Activated naive CD4-positive, alpha-beta T cell (primary cell): ENCODE data around the gene TIGD1.

Source experiments
- DNase-seq, 4 experiments: peaks; one replicate each; lab custom pipeline; 2025; lab: John Stamatoyannopoulos, UW

The TIGD1 gene

DNA sequence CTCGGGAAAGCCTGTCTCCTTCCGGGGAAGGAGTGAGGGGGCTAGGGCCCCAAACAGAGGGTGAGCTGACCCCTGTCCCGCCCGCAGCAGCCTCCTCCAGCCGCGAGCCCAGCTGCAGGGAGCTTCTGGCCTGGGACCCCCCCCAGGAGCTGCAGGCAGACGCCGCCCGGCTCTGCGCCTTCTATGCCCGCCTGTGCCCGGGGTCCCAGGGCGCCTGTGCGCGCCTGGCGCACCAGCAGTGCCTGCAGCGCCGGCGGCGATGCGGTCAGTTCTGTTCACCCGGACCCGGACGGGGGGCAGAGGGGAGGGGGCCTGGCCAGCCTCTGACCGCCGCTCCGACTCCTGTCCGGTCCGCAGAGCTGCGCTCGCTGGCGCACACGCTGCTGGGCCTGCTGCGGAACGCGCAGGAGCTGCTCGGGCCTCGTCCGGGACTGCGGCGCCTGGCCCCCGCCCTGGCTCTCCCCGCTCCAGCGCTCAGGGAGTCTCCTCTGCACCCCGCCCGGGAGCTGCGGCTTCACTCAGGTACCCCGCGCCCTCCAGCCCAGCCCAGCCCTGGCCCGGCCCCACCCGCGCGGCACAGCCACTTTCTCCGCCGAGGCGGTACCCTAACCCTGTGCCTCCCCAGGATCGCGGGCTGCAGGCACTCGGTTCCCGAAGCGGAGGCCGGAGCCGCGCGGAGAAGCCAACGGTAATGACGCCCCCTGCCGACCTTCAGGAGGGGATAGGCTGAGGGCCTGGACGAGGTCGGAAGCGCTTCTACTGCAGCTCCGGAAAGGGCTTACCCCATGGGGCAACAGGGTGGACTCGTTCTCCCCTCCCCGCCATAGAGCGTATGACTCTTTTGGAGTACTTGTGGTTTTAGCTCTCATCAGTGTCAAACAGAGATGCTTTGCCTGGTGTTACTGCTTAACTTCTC is 26.4 kb downstream of the TIGD1 start:
- DNase-seq = no peak

DNA sequence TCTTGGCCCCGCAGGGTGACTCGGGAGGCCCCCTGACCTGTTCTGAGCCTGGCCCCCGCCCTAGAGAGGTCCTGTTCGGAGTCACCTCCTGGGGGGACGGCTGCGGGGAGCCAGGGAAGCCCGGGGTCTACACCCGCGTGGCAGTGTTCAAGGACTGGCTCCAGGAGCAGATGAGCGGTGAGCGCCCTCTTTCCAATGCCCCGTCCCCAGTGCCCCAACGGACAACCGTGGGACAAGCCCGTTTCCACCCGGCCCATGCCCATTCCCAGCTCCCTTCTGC is 27.0 kb downstream of the TIGD1 start:
- DNase-seq = no peak

DNA sequence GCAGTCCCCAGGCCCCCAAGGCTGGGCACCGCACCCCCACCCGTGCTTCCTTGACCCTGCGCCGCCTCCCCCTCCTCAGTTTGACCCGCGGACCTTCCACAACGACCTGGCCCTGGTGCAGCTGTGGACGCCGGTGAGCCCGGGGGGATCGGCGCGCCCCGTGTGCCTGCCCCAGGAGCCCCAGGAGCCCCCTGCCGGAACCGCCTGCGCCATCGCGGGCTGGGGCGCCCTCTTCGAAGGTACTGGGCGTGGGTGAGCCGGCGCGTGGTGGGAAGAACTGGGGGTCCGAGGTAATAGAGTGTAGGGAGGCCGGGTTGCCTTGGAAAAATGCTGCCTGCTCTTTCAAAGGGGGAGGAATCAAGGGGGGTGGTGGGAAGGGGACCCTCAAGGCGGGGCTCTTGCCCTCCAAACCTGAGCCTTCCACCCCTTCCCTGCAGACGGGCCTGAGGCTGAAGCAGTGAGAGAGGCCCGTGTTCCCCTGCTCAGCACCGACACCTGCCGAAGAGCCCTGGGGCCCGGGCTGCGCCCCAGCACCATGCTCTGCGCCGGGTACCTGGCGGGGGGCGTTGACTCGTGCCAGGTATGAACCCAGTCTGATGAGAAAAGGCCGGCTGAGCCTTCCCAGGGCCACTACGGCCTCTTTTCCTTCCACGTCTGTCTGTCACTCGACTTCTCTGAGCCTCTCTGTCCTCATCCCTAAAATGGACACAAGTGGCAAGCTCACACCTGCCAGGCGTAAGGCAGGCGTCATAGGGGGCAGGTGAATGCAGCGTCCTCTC is 27.5 kb downstream of the TIGD1 start:
- DNase-seq = no peak

DNA sequence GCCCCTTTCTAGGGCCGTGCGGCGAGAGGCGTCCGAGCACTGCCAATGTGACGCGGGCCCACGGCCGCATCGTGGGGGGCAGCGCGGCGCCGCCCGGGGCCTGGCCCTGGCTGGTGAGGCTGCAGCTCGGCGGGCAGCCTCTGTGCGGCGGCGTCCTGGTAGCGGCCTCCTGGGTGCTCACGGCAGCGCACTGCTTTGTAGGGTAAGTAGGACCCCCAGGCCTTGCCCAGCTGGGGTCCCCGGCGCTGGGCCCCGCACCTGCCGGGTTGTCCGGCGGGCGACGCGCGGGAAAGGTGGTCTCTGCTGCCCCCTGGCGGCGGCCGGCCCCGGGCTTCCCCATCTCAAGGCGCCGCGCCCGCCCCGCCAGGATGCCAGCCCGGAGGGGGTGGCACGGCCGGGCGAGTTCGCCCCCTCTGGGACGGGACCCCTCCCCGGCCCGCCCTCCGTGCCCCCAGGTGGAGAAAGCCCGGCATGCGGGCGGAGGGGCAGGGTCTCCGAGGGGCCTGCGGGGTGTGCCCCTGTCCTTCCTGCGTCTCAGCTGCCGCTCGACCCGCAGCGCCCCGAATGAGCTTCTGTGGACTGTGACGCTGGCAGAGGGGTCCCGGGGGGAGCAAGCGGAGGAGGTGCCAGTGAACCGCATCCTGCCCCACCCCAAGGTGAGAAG is 28.3 kb downstream of the TIGD1 start:
- peak; percentile 34 to 69 (median 60) for DNase-seq

DNA sequence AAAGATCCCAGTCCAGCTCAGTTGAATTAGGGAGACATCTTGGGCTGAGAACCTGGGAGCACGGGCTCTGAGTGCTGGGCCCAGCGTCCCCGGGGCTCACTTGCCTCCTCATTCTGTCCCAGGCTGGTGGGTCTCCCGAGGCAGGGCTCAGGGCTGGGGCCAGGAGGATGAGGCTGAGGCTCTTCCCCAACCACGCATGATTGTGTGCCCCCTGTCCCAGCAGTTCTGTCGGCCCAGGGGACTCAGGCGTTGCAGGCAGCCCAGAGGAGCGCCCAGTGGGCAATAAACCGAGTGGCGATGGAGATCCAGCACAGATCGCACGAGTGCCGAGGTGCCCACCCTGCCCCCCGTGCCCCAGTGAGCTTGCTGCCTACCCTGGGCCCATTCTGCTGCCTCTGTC is 29.3 kb downstream of the TIGD1 start:
- no peak for DNase-seq

DNA sequence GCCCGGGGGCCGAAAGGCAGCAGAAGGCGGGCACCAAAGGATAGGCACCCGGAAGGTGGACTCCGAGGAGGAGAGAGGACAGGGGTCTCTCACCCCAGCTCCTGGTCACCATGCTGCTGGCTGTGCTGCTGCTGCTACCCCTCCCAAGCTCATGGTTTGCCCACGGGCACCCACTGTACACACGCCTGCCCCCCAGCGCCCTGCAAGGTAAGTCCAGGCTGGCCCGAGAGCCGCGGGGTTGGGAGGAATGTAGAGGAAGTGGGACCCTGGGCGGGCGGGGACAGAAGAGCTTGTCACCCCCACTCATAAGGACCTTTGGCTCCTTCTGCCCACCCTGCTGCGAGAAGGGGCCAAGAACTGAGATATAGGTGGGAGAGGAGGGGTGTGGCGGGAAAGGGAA is 29.9 kb downstream of the TIGD1 start:
- no peak for DNase-seq

DNA sequence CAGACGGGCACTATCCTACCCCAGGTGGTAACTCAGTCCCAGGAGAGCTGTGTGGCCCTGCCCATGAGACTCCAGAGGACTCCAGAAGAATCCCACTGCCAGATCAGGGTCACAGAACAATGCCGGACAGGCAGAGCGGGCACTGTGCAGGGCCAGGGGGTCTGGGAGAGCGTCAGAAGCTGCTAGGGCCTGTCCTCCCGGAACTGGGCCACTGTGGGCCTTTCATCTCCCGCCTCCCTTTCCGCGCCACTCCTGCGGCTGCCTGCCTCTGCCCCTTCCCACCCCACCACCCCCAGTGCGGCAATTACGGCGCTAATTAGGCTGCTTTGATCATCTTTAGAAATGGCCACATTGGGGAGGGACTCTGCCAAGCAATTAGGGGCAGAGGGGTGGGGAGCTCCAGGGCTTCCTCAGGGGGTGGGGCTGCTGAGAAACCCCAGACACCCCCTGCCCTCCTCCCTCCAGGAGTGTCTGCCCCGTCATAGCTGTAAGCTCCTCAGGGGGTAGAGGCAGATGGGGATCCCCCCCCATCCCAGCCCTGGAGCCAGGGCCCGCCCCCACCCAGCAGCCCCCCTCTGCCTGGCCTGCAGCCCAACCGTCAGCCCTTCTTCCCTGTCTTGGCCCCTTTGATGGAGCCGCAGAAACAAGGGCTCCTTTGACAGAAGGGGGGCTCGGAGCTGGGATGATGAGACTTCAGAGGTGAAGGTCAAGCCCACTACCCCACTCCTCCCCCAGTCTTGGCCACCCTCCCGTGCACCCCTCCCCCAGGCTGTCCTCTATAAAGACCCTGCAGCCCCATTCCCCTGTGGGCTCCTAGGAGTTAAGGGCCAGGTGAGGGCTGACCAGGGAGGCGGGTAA is 30.5 kb downstream of the TIGD1 start, which contains the start of gene PRSS56:
PRSS56 (plus strand) TSS at position 808 of the 858 bp plus-strand sequence. CDS start 211 bp downstream, outside the sequence.
- DNase-seq = no peak

DNA sequence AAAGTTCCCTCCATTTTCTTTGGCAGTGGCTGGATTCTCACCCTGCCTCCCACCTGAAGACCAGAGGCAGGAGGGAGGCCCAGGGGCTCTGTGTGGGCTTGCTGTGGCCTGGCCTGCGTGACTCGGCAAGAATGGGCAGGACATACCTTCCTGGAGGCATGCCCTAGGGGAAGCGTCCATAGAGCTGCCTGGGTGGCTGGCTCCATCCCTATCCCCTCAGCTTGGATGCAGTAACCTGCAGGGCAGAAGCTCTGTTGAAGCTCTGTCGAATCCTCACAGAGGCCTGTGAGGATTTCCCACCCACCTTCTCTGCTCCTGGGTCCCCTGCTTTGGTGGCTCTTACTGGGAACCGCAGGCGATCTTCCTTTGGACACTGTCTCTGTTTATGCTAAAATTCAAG is 31.5 kb downstream of the TIGD1 start:
- no peak for DNase-seq

DNA sequence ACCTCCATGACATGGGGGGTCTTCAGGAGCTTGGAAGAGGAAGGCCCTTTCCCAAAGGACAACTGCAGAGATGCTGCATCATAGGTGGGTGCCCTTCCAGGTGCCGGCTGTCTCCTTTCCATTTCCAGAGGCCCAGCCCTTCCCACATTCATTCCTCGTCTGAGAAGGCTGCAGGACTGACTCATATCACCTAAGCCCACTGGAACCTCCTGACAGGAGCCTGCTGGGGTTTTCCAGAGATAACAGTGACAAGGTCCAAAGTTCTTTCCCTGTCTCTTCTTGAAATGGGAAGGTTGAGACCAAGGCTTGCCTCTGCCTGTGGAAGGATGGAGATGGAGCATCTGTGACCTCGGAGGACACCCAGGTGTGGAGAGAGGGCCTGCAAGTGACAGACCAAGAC is 33.8 kb downstream of the TIGD1 start:
- DNase-seq = no peak

DNA sequence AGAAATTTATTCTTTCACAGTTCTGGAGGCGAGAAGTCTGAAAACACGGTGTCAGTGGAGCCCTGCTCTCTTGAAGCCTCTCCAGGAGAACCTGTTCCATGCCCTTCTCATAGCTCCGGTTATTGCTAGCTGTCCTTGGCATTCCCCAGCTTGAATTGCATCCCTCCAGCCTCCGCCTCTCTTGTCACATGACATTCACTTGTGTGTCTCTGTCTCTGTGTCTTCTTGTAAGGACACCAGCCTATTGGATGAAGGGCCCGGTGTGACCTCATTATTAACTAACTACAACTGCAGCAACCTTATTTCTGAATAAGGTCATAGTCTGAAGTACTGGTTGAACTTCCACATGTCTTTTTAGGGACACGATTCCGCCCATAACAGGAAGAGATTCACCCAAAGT is 34.7 kb downstream of the TIGD1 start:
- no peak for DNase-seq

DNA sequence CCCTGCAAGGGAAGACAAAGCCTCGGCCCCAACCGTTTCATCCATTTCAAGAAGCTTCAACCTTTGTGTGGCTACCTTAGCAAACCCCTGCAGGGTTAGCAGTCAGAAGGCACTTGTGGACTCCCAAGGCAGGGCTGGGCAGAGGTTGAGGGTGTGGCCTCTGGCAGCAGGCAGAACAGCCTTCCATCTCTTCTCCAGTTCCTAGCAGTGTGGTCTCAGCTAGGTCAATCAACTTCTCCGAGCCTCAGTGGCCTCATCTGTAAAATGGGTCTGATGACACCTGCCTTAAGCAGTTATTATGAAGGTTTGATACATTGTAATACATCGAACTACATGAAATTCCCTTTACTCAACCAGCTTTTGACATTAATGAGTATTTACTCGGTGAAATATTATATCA is 37.0 kb downstream of the TIGD1 start:
- DNase-seq = no peak

DNA sequence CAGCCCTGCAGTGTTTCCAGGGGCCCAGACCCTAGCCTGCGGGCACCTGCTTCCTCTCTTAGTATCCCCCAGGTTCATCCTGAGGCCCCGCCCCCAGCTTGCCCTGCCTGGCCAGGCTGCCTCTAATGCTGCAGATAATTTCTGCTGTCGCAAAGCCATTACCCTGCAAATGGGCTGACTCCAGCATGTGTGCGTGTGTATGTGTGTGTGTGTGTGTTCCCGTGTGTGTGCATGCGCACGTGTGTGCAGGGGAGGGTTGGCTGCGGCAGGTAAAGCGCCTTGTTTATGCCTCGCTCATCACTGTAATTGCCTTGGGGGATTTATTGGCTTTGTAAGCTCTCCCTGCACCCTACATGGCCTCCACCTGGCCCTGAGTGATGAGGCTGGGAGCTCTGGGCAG is 37.8 kb downstream of the TIGD1 start:
- DNase-seq = no peak

DNA sequence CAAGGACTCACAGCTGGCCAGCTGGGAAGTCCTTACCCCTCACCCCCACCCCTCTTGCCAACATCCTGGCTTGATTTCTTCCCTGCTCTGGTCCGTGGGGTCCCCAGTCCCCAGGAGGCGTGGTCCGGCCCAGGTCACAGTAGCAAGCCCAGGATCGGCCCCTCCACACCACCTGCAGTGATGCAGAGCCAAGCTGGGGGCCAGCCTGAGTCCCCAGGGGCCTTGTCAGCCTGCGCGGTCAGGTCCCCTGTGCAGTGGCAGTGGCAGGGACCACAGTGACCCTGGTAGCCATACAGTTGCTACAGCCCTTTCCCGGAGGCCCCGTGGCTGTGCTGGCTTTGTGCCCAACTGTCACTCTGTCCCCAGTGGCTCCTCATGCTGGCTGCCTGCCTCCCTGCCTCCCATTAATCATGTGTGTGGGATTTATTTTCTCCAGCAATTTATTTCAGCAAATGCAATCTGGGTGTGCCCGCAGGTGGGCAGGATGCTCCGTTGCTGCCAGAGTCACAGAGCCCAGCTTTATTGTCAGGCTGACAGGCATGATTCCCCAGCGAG is 38.9 kb downstream of the TIGD1 start:
- DNase-seq = no peak

DNA sequence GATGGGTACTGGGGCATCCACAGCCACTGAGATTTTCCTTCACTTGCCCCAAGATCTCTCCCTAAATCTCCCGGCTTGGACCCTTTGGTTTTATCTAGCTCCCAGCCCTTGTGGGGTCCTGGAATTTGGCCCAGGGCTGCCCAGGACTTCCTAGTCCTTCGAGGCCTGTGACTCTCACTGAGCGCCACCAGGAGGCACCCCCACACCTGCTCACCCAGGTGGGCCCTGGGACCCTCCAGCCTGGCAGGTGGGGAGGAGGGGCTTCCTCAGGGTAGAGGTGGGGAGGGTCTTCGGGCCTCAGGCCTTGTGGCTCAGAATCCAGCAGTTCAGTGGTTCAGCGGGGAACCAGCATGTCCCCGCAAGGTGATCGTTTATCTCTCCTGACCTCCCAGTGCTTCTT is 42.1 kb downstream of the TIGD1 start:
- DNase-seq = no peak

DNA sequence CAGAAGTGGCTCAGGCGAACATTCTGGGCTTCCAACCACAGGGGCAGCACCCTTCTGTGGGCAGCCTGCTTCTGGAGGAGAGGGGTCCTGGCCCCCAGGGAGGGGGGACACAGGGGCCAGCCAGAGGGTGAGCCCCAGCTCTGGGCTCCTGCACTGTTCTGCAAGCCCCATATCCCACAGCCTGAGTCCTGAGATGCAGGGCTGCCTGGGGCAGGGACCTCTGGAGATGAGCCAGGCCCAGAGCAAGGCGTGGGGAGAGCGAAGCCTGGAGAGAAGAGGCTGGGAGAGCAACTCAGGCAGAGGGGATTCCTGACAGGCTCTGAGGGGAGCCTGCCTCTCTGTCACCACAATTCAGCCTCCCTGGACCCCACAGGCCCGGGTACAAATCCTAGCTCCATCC is 43.6 kb downstream of the TIGD1 start:
- no peak for DNase-seq

DNA sequence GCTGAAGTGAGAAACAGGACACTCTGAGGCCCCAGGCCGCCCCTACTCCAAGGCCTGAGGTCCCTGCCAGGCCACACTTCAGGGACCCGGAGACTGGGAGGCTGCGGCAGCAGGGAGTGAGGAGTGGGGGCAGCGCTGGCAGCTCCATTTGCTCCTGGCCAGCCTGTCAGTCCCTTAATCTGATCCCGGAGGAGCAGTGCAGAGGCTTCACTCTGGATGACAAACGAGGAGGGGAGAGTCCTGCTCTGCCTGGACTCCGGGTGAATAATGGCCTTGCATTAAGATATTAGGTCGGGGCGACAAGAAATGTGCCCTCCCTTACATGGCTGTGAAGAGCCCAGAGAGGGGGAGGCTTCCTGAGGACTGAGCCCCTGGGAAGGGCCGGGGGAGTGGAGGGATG is 44.5 kb downstream of the TIGD1 start:
- DNase-seq = no peak

DNA sequence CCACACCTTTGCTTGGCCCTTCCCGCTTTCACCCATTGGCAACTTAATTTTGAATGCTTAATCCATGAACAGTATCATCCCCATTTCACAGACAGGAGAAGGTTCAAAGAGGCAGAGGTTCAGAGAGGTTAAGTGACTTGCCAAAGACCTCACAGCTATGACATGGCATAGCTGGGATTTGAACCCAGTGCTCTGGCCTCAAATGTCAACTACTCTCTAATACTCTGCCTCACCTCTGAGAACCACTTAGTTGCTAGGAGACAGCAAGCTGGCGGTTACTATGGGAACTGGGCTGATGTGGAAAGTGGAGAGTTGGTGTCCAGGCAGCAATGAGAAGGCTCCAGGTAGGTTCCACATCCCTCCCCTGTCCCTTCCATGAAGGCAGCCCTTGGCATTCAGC is 45.9 kb downstream of the TIGD1 start:
- no peak for DNase-seq

DNA sequence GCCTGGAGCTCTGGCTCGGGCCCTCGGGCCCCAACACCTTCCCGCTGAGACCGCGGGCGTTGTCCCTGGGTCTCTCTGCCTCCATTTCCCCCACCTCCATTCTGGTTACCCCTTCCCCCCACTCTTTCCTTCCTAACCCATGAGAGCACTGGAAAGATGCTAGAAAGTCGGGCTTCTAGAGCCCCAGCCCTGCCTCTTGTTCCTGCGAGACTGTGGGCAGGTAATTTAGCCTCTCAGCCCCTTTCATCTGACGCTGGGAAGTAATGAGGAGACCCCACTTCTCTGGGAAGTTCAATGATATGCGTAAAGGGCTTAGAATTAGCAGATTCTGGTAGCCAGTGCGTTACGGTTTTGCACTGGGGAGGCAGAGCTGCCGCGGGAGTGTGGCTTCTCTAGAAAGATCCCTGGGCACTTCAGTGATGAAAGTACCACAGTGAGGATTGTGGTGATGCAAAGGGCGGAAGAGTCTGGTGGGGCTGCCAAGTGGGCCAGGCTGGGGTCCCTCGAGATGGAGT is 46.5 kb downstream of the TIGD1 start:
- DNase-seq = no peak

DNA sequence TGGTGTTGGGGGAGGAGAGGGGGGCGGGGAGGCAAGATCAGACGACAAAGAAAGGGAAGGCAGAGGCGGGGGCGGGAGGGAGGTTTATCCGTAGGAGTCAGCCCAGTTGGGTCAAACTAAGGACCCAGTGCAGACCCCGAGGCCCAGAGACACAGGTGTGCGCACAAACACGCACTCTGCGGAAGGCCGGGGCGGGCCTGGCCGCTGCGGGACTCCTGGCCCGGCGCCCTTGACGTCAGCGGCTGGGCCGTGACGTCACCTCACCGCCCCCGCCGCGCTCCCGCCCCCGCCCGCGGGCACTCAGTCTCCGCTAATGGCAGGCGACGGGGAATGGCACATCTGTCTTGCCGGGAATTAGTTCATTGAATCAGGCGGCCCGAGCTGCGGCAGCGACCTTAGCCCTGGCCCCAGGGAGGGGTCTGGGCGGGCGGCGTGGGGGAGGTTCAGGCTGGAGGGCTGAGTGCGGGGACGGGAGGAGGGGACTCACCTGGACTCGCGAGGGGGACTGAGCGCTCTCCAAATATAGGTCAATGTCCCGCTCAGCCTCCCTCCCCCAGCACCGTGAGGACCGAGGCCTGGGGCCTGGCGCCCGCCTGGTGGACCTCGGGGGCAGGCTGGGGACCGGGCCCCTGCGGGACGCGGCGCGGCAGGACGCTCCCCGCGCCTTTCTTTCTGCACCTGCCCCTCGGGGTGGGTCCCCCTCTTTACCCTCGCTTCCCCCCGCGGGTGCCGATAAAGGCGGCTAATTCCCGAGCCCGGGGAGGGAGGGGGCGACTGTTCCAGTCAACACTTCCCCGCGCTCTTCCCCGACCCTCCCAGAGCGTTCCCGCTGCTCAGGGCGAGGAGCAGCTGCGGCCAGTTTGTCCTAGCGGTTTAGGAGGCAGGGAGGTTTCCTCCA is 47.2 kb downstream of the TIGD1 start:
- no peak for DNase-seq

DNA sequence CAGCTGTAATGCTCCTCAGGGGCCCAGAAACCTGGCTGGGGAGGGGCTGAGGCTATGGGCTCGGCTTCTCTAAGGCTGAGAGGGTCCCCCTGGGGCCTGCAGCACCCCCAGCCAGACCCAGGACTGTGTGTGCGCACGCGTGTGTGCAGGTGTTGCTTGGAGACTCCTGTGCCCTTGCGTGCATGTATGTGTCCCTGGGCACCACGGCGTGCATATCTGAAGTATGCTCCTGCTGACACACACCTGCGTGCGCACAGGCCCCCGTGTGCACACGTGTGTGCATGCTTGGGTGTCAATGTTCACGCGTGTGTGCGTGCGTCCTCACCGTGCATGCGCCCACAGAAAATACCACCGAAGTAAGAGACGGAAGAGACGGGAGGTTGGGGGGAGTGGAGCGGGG is 47.8 kb downstream of the TIGD1 start:
- no peak for DNase-seq
